ENCODE measurements around the gene ZNF219.

ZNF219 gene

DNA sequence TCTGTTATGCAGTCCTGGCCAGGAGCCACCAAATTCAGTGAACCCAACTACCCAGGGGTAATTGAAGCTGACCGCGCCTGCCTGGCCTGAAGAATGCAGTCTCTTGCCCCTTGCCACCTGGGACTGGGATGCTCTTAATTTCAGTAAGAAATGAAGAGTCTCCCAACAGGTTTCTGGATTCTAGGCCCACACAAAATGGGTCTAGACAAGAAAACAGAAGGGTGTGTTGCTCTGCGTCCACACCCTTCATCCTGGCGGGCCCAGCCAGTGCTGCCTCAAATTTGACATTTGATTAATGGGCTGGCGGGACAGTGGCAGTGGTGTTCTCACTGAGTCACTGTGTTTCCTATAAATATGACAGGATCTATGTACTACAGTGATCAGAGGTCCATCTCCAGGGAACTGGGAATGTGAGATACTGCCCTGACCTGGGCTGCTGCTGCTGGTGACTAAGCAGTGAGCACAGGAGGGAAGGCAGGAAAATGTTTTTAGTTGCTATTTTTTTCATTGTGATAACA, 8.9 kb upstream of the ZNF219 start:
- TF ChIP-seq JUND (IDR thresholded peaks at IDR 0.05; ENCODE audit: low read depth), result no peak
- DNase-seq (ENCODE audit: low read depth in 1 of 2, low spot score in 1 of 2), result no peak
- in situ Hi-C loops (cut with HindIII; ENCODE audit: low pct_unique_long_range_greater_than_20kb, low sequenced_read_pairs), result no loop called here

DNA sequence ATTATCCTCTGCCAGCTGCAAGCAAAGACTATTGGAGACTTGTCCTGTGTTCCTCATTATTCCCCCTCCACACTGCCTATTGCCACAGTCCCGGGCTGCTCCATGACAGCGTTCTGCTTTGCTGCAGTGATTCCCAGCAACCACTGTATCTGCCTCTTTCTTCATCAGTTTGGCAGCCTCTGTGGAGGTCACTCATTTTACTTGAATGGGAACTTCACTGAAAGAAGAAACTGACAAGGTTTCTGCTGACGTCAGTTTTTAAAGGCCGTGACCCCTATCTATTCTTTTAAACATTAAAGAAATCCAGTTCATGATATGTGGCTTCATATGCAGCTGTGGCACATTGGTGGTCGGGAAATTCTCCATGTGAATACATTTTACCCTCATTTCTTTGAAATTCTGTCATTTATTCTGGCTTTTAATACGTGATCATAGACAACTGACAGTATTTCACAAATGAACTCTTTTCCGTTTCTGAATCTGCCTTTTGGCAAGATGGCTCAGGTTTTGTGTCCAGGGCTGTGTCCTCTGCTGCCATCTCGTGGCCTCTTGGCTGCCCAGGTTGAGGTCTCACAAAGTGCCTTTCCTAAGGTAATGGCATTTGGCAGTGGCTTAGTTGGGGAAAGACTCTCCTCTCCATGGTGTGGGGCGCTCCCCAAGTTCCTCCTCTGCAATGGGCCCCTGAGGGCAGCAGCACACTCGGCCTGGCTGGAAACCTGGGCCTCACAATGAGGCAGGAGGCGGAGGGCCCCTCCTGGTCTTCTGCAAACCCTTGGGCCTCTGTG, 8.2 kb upstream of the ZNF219 start:
- TF ChIP-seq JUND (IDR thresholded peaks at IDR 0.05; ENCODE audit: low read depth), result no peak
- in situ Hi-C loops (cut with HindIII; ENCODE audit: low pct_unique_long_range_greater_than_20kb, low sequenced_read_pairs), result no loop called here
- DNase-seq (ENCODE audit: low read depth in 1 of 2, low spot score in 1 of 2), result peak in 1 of 2 experiments; percentile 77

DNA sequence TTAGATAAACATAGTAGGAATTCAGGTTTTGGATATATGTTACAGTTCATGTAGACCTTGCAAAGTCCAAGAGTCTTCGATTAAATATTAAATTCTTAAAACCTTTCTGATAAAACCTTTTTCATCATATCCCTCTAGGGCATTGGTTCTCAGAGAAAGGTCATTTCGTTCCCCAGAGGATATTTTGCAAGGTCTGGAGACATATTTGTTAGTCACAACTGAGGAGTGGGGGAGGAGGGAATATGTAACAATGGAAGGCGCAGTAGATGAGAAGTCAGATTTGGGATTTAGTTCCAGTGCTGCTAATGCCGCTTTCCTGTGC, 7.7 kb upstream of the ZNF219 start:
- no peak for TF ChIP-seq JUND (IDR thresholded peaks at IDR 0.05; ENCODE audit: low read depth)
- DNase-seq (ENCODE audit: low read depth in 1 of 2, low spot score in 1 of 2), result no peak
- in situ Hi-C loops (cut with HindIII; ENCODE audit: low pct_unique_long_range_greater_than_20kb, low sequenced_read_pairs), result no loop called here

DNA sequence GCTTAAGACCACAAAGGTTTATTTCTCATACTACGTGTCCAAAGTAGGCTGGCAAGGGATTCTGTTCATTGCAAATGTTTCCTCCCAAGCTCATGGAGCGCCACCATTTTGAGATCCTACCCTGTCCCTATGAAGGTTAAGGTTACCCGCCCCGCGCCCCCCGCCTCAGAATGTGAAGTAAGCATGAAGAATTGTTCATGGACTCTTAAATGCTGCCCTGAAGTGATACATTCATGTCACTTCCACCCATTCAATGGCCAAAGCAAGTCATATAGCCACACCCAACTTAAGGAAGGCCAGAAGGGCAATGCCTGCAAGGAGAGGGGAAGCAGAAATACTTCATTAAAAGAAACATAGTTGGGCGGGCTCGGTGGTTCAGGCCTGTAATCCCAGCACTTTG, 6.6 kb upstream of the ZNF219 start:
- in situ Hi-C loops (cut with HindIII; ENCODE audit: low pct_unique_long_range_greater_than_20kb, low sequenced_read_pairs), result no loop called here
- DNase-seq (ENCODE audit: low read depth in 1 of 2, low spot score in 1 of 2), result no peak
- TF ChIP-seq JUND (IDR thresholded peaks at IDR 0.05; ENCODE audit: low read depth), result no peak

DNA sequence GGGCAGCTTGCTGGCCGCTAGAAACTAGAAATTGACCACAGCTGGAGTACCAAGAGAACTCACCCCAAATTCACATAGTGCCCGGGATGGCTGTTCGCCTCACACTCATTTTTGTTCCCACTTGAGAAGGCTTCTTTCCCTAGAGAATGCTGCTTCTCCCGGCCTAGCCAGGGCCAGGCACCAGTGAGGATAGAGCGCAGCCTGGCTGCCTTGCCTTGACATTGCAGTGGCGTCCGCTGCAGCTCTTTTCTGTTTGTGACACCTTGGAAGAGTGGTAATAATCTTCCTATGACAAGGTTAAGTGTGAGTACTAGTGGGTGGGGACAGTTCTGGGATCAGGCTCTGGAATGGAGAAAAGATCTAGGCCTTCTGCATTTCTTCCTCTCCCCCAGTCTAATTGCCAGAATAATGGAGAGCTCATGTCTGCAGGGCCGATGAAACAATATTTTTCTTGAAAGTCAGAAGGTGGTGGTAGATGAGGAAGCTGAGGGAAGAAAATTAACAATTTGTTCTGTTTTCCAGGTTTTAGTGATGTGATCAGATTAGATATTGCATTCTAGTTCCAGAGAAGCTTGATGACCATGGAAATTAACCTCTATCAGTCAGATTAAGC, 6.1 kb upstream of the ZNF219 start:
- no peak for TF ChIP-seq JUND (IDR thresholded peaks at IDR 0.05; ENCODE audit: low read depth)
- DNase-seq (ENCODE audit: low read depth in 1 of 2, low spot score in 1 of 2), result peak in 1 of 2 experiments; percentile 82
- in situ Hi-C loops (cut with HindIII; ENCODE audit: low pct_unique_long_range_greater_than_20kb, low sequenced_read_pairs), result no loop called here

DNA sequence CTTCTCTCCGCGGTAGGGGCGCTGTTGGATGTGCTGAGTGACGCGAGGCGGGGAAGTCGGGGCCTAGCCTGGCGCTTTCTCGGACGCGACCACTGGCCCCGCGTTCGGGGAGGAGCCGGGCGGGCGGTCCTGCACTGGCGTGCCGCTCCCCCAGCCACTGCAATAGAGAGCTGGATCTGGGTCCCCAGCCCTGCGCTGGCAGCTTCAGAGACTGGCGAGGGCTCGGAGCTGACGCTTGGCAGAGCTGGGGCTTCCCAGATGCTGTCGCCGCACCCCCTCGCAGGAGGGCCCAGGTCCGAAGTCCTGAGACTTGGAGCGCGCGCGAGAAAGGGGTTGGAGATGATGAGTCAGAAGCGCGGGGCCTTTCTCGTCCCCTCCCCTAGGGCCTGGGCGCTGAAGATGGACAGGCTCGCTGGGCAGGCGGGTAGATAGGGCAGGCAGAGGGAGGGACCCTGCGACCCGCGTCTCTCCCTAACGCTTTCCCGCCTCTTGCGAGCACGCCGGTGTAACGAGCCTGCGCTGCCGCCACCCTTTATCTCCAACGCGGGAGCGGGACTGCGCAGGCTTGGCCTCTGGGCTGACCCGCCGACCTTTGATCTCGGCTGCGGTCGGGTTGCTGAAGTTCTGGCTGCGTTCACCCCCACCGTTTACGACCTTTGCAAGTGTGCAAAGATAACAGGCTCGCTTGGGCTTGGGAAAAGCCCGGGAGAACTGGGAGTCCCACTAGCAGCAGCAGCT, 5.4 kb upstream of the ZNF219 start:
- in situ Hi-C loops (cut with HindIII; ENCODE audit: low pct_unique_long_range_greater_than_20kb, low sequenced_read_pairs), result no loop called here
- peak; percentile 91 to 95 for DNase-seq (ENCODE audit: low read depth in 1 of 2, low spot score in 1 of 2)
- peak; percentile 72 for TF ChIP-seq JUND (IDR thresholded peaks at IDR 0.05; ENCODE audit: low read depth)

DNA sequence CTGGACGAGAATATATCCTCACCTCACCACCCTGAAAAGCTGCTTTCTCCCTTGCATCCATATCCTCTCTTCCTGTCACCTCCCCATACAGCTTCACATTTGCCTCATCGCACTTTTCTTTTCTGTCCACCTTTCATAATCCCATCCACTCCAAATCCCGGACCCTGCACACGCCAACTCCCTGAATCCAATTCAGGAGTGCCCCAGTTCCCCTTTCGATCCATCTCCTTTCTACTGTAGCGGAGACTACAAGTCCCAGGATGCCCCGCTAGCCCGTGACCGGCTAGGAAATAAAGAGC, 4.9 kb upstream of the ZNF219 start:
- no peak for TF ChIP-seq JUND (IDR thresholded peaks at IDR 0.05; ENCODE audit: low read depth)
- in situ Hi-C loops (cut with HindIII; ENCODE audit: low pct_unique_long_range_greater_than_20kb, low sequenced_read_pairs), result no loop called here
- no peak for DNase-seq (ENCODE audit: low read depth in 1 of 2, low spot score in 1 of 2)

DNA sequence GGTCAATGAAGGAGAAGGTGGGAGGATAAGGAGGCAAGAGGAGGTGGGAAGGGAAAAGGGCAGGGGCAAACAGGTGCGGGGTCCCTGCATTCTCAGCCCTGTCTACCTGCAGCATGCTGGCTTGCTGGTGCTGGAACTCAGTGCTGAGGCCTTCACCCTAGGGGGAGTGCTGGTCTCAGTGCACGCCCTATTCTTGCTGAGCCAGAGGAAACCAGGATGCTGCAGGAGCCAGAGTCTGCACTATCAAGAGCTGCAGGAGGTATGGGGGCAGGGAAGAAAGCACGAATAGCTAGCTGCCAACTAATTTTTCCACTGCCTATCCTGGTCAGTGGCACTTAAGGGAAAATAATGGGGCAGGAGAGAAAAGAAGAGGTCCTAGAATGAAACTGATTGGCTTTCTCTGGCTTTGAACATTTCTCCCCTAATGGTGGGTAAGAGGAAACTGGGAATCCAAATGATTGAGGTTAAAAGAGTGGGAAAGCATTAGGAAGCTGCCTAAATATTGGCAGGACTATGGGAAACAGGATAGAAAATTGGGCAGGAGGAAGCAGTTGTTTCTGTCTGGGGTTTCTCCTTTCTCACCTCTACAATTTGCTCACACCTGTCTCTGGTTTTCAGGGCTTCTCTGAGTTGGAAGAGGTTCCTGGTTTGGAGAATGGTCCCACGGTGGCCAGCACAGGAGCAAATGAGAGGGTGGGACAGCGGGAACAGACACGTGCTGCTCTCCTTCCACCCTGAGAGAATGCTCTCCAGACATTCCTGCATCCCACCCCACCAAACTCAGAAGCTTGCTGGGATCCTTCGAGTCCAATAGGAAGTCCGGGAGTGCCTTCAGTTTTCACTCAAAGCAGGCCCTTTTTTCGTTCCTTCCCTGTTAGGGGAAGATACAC, 4.3 kb upstream of the ZNF219 start:
- DNase-seq (ENCODE audit: low read depth in 1 of 2, low spot score in 1 of 2), result no peak
- TF ChIP-seq JUND (IDR thresholded peaks at IDR 0.05; ENCODE audit: low read depth), result no peak
- in situ Hi-C loops (cut with HindIII; ENCODE audit: low pct_unique_long_range_greater_than_20kb, low sequenced_read_pairs), result no loop called here

DNA sequence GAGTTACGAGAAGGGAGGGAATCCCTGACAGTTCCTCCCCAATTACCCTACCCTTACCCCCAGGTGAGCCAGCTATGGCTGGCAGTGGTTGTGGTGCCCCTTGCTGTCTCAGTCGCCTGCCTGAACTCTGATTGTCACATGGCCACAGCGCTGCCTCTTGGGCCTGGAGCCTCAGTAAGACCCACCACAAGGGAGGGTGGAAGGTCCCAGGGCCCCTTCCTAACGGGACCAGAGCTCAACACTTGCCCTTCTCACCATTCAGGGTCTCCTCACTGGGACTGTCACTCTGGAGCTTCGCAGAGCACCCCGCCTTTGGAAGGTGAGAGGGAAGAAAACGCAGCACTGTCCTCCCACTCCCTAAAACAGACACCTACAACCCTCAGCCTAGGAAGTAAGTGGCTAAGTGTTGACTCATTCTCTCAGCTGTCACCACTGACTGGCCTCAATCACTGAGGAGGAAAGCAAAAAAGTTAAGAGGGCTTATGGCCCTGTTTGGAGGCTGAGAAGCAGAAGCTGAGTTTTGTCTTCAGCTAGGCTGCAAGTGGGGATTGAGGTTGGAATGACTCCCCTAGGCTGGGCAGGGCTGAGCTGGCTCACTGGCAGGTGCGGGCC, 3.5 kb upstream of the ZNF219 start:
- no peak for TF ChIP-seq JUND (IDR thresholded peaks at IDR 0.05; ENCODE audit: low read depth)
- DNase-seq (ENCODE audit: low read depth in 1 of 2, low spot score in 1 of 2), result no peak
- in situ Hi-C loops (cut with HindIII; ENCODE audit: low pct_unique_long_range_greater_than_20kb, low sequenced_read_pairs), result no loop called here

DNA sequence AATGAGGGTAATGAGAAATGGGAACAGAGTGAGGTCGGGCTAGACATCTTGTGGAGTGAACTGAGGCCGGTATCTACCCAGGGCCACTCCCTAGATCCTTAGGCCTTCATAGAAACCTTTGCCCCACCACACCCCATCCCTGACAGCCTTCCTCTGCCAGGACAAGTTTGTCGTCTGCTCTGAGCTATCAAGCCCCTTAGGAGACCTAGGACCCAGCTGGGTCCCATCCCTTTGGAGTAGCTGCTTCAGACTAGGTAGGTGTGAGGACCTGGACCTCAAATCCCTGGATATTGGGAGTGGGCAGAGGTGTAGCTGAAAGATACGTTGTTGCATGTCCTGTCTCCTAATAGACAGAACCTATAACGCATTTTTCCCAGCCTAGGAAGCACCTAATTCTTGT, 2.5 kb upstream of the ZNF219 start, which contains the start of gene TMEM253:
TMEM253 (plus strand) TSS at position 136 of the 400 bp plus-strand sequence. CDS start 278 bp downstream, outside the sequence.
- DNase-seq (ENCODE audit: low read depth in 1 of 2, low spot score in 1 of 2), result no peak
- TF ChIP-seq JUND (IDR thresholded peaks at IDR 0.05; ENCODE audit: low read depth), result no peak
- in situ Hi-C loops (cut with HindIII; ENCODE audit: low pct_unique_long_range_greater_than_20kb, low sequenced_read_pairs), result no loop called here

DNA sequence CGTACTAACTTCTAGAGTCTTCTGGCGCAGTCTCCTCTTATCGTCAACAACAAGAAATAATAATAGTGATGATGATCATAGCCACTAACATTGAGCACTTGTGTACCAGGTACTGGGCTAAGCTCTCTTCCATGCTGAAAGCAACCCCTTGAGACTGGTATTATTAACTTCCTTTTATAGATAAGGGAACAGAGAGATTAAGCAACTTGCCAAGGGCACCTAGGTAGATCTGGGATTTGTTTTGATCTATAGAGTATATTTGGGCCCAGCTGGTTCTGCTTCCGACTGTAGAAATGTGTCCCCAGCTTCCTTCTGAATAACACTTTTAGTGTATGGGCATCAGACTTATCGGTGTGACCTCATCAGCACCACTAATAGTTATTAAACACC, 1.1 kb upstream of the ZNF219 start:
- in situ Hi-C loops (cut with HindIII; ENCODE audit: low pct_unique_long_range_greater_than_20kb, low sequenced_read_pairs), result no loop called here
- DNase-seq (ENCODE audit: low read depth in 1 of 2, low spot score in 1 of 2), result no peak
- TF ChIP-seq JUND (IDR thresholded peaks at IDR 0.05; ENCODE audit: low read depth), result no peak
